Measurements from ENCODE around the gene SUCNR1.

Gene SUCNR1

GRCh38 chr3:151838574-151839312 lies 34.7 kb upstream of the SUCNR1 start:
- Histone ChIP-seq H3K4me3 (ENCODE audit: low read depth, low read length) (peak overlapping the region; percentile 47), H3K9me3 (ENCODE audit: control insufficient read depth, low read length) (no peaks in the 10 kb centered on the region), H3K4me2 (ENCODE audit: low read length) (peak overlapping the region; percentile 70), H3K27me3 (ENCODE audit: control insufficient read depth, insufficient read depth, low read length) (no peaks in the 10 kb centered on the region), H3K36me3 (ENCODE audit: control insufficient read depth, insufficient read depth, low read length) (no peaks in the 10 kb centered on the region), H3K27ac (no peak overlapping the region), H3K9ac (no peak overlapping the region), H3K4me1 (no peaks in the 10 kb centered on the region), H2AFZ (no peak overlapping the region), H3K79me2 (no peaks in the 10 kb centered on the region)
- TF ChIP-seq CTCF (IDR thresholded peaks at IDR 0.05) = peak; percentile 45

GRCh38 chr3:151839313-151839631 lies 34.2 kb upstream of the SUCNR1 start:
- Histone ChIP-seq H3K36me3 (ENCODE audit: control insufficient read depth, insufficient read depth, low read length) (no peaks in the 10 kb centered on the region), H3K4me3 (ENCODE audit: low read depth, low read length) (peak overlapping the region; percentile 47), H3K27ac (no peak overlapping the region), H3K9ac (no peak overlapping the region), H2AFZ (no peak overlapping the region), H3K4me2 (ENCODE audit: low read length) (no peak overlapping the region), H3K9me3 (ENCODE audit: control insufficient read depth, low read length) (no peaks in the 10 kb centered on the region), H3K27me3 (ENCODE audit: control insufficient read depth, insufficient read depth, low read length) (no peaks in the 10 kb centered on the region), H3K4me1 (no peaks in the 10 kb centered on the region), H3K79me2 (no peaks in the 10 kb centered on the region)
- TF ChIP-seq CTCF (IDR thresholded peaks at IDR 0.05) = no peak

GRCh38 chr3:151841801-151842200 lies 31.6 kb upstream of the SUCNR1 start:
- Histone ChIP-seq H3K4me1 (no peaks in the 10 kb centered on the region), H3K27me3 (ENCODE audit: control insufficient read depth, insufficient read depth, low read length) (no peaks in the 10 kb centered on the region), H3K4me3 (ENCODE audit: low read depth, low read length) (no peak overlapping the region), H3K36me3 (ENCODE audit: control insufficient read depth, insufficient read depth, low read length) (no peaks in the 10 kb centered on the region), H2AFZ (no peak overlapping the region), H3K4me2 (ENCODE audit: low read length) (no peak overlapping the region), H3K27ac (no peak overlapping the region), H3K9ac (no peak overlapping the region), H3K9me3 (ENCODE audit: control insufficient read depth, low read length) (no peaks in the 10 kb centered on the region), H3K79me2 (no peaks in the 10 kb centered on the region)
- TF ChIP-seq CTCF (IDR thresholded peaks at IDR 0.05) = no peak

- H3K4me3 ChIP-seq (ENCODE audit: low read depth, low read length) = no peak overlapping the region
- H3K4me1 ChIP-seq = no peaks in the 10 kb centered on the region
These were observed 30.2 kb upstream of the SUCNR1 start for GRCh38 chr3:151843275-151843674.

More at GRCh38 chr3:151843275-151843674, 30.2 kb upstream of the SUCNR1 start:
- Histone ChIP-seq H2AFZ (no peak overlapping the region), H3K36me3 (ENCODE audit: control insufficient read depth, insufficient read depth, low read length) (no peaks in the 10 kb centered on the region), H3K27ac (no peak overlapping the region), H3K9ac (no peak overlapping the region), H3K9me3 (ENCODE audit: control insufficient read depth, low read length) (no peaks in the 10 kb centered on the region), H3K27me3 (ENCODE audit: control insufficient read depth, insufficient read depth, low read length) (no peaks in the 10 kb centered on the region), H3K4me2 (ENCODE audit: low read length) (no peak overlapping the region), H3K79me2 (no peaks in the 10 kb centered on the region)
- TF ChIP-seq CTCF (IDR thresholded peaks at IDR 0.05) = no peak
